HUES6 (cell line): ENCODE measurements around the gene PARD3.

ENCODE experiments used
- H3K27ac ChIP-seq: 2 replicates; pipeline ENCODE4 v1.7.0; 2013; ENCODE audit warnings: low read depth, mild to moderate bottlenecking, low read length, inconsistent platforms
- H3K27me3 ChIP-seq: 2 replicates; pipeline ENCODE4 v1.6.1; 2013; ENCODE audit warnings: low read length; ENCODE audit not compliant: control insufficient read depth, insufficient read depth
- H3K36me3 ChIP-seq: 2 replicates; pipeline ENCODE4 v1.6.1; 2013; ENCODE audit warnings: low read length; ENCODE audit not compliant: control insufficient read depth, insufficient read depth
- H3K4me1 ChIP-seq: 2 replicates; pipeline ENCODE4 v1.6.1; 2013; ENCODE audit warnings: low read length; ENCODE audit not compliant: control insufficient read depth, insufficient read depth
- H3K4me3 ChIP-seq: 2 replicates; pipeline ENCODE4 v1.5.1; 2013; ENCODE audit warnings: low read depth, low read length
- H3K9ac ChIP-seq: one replicate; pipeline ENCODE4 v1.6.1; 2013; ENCODE audit warnings: mild to moderate bottlenecking, low read length
- H3K9me3 ChIP-seq: 2 replicates; pipeline ENCODE4 v1.6.1; 2013; ENCODE audit warnings: low read depth, low read length; ENCODE audit not compliant: control insufficient read depth, insufficient read depth

PARD3 gene

DNA sequence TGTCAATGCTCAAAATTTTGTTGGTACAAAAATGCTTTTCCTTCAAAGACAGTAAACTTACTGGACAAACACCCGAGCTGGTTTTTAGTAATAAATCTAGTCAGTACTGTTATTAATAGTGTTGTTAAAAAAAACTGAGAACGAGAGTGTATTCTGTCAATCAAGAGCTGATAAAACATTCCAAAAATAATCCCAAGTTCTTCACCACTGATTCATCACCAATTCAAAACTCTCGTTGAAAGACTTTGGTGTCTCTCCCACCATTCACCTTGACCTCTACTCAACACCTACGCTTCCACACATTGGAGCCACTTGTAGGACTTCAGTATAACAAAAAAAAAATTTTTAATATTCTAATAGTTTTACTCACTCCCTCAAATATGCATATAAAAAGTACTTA is 279.2 kb downstream of the PARD3 start:
- Histone ChIP-seq H3K4me1 (peaks cover 15% of the 10 kb centered on the region), H3K9ac (no peak overlapping the region), H3K27ac (no peak overlapping the region), H3K27me3 (no peaks in the 10 kb centered on the region), H3K36me3 (no peaks in the 10 kb centered on the region), H3K4me3 (no peak overlapping the region), H3K9me3 (peaks cover 7% of the 10 kb centered on the region; the same call in 1 of the 2 replicates)

DNA sequence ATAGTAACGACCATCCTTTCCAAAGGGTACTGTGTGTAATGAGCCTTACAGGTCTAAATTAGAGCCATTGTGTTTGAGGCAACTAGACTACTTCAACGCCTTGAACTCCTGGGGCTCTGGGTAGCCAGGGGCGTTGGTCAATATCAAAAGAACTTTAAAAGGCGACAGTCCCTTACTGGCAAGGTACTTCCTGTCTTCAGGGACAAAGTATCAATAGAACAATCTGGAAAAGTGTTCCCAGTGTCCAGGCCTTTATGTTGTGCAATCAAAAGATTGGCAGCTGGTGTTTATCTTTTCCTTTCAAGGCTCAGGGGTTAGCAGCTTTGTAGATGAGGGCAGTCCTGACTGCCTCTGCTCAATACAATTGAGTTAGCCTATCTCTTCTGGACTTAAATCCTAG is 284.3 kb downstream of the PARD3 start:
- Histone ChIP-seq H3K4me3 (no peak overlapping the region), H3K27me3 (no peaks in the 10 kb centered on the region), H3K27ac (no peak overlapping the region), H3K36me3 (no peaks in the 10 kb centered on the region), H3K9me3 (peaks cover 7% of the 10 kb centered on the region; the same call in 1 of the 2 replicates), H3K9ac (no peak overlapping the region), H3K4me1 (peaks cover 39% of the 10 kb centered on the region)

DNA sequence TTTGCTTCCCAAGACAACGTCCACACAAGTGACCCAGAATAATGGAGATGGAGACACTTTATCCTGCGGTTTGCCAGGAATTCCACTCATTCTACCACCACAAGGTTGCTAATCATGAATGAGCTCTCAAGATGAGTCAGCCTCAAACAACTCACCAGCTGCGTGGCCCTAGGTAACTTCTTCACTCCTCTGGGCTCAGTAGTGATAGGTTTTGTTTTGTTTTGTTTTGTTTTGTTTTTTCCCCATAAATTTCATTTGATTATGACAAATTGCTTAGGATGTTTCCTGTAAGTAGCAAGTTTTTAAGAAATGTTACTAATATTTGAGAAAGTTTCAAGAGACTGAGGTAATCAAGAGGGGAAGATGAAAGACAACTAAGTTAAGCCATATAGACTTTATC is 286.8 kb downstream of the PARD3 start:
- Histone ChIP-seq H3K9me3 (peaks cover 7% of the 10 kb centered on the region; the same call in 1 of the 2 replicates), H3K27ac (peak overlapping the region; percentile 79), H3K27me3 (no peaks in the 10 kb centered on the region), H3K36me3 (no peaks in the 10 kb centered on the region), H3K4me1 (peaks cover 39% of the 10 kb centered on the region), H3K9ac (no peak overlapping the region), H3K4me3 (no peak overlapping the region; the same call in 1 of the 2 replicates)

DNA sequence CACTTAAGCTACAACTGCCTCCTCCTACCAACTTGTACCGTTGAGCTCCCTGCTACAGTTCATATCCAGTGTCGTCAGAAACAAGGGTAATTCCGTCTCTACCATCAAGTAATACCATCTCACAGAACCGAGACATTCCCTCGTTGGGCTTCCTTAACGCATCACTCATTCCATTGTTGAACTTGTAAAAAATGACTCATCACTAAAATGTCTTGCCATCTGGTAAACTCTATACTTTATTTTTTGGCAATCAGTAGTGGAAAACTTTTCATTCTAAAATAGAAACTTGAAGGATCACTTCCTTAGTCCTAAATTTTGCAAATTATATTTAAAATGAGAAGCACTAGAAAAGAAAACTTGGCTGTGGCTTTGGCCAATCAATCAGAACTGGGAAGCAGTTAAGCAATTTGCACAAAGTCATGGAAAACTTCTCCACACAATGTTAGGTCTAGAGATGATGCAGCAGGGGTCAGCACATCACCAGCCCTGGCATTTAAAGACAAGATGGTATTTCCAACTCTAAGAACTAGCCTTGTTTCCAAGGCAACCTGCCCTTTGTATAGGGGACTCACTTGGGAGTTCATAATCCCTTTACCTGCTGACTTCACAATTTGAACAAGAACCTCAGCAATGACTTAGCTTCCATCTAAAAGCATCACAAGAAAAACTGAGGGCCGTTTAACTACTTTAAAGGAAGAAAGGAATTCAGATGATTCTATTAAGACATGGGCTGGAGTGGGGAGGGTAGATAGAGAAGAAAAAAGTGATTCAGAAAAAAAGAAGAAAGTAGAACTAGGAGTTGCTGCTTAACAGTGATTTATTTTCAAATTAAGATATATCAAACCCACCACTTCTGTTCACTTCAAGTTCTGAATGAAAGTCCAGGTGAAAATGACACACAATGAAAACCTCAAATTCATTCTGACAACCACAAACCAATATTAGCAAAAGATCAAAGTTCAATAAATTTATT is 288.1 kb downstream of the PARD3 start:
- Histone ChIP-seq H3K9me3 (peaks cover 7% of the 10 kb centered on the region; the same call in 1 of the 2 replicates), H3K27ac (peak overlapping the region; percentile 79), H3K36me3 (no peaks in the 10 kb centered on the region), H3K27me3 (no peaks in the 10 kb centered on the region), H3K4me3 (no peak overlapping the region), H3K4me1 (peaks cover 39% of the 10 kb centered on the region), H3K9ac (peak overlapping the region; percentile 20)

GRCh38 chr10:34526186-34526585 is 288.9 kb downstream of the PARD3 start:
- no peaks in the 10 kb centered on the region for H3K27me3 ChIP-seq
- peak overlapping the region; percentile 20 for H3K9ac ChIP-seq
- H3K9me3 ChIP-seq: no peaks in the 10 kb centered on the region; the same call in 1 of the 2 replicates
- peak overlapping the region; percentile 79 for H3K27ac ChIP-seq
- H3K36me3 ChIP-seq: no peaks in the 10 kb centered on the region
- peaks cover 39% of the 10 kb centered on the region for H3K4me1 ChIP-seq
- no peak overlapping the region for H3K4me3 ChIP-seq

- Histone ChIP-seq H3K27ac (no peak overlapping the region), H3K9me3 (no peaks in the 10 kb centered on the region), H3K36me3 (no peaks in the 10 kb centered on the region), H3K27me3 (no peaks in the 10 kb centered on the region), H3K4me3 (no peak overlapping the region), H3K4me1 (peaks cover 34% of the 10 kb centered on the region), H3K9ac (no peak overlapping the region)
Observed at GRCh38 chr10:34524369-34525091, 290.6 kb downstream of the PARD3 start.

GRCh38 chr10:34523017-34523767 is 291.9 kb downstream of the PARD3 start:
- Histone ChIP-seq H3K27me3 (no peaks in the 10 kb centered on the region), H3K4me3 (no peak overlapping the region), H3K9me3 (no peaks in the 10 kb centered on the region), H3K9ac (no peak overlapping the region), H3K27ac (no peak overlapping the region), H3K36me3 (no peaks in the 10 kb centered on the region), H3K4me1 (peaks cover 22% of the 10 kb centered on the region)

DNA sequence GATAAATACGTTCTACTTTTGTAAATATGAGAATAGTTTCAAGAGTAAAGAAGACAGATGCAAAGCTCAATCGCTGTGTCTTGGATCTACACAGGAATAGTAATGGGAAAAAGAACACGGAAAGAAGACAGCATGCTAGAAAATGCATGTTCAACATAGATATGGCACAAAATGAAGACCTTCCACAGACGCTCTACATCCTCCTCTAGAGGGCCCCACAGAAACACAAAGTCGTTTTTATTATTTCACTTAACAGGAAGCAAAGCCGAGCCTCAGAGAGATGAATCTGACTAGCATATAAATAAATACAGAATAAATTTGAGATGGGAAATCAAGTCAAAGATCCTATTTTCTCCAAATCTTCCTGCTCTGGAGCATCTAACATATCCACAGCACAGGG is 292.6 kb downstream of the PARD3 start:
- H3K9ac ChIP-seq: no peak overlapping the region
- no peak overlapping the region for H3K4me3 ChIP-seq
- H3K27ac ChIP-seq: no peak overlapping the region
- H3K9me3 ChIP-seq: no peaks in the 10 kb centered on the region
- H3K4me1 ChIP-seq: peaks cover 16% of the 10 kb centered on the region
- no peaks in the 10 kb centered on the region for H3K27me3 ChIP-seq
- H3K36me3 ChIP-seq: no peaks in the 10 kb centered on the region

DNA sequence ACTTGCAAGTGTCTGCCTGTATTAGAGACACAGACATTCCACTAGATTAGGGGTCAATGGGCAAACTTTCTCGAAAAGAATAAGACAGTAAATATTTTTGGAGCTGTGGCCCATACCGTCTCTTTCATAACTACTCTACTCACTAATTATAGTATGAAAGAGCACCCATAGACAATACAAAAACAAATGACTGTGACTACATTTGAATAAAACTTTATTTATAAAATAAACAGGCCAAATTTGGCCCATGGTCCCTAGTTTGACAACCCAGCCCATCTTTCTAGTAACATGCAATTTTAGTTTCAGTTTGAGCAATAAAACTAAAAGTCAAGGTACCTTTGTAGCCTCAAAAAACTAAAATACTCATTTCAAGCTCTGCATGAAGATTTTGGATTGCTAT is 294.6 kb downstream of the PARD3 start:
- H3K4me3 ChIP-seq: no peak overlapping the region
- H3K9me3 ChIP-seq: no peaks in the 10 kb centered on the region
- H3K27ac ChIP-seq: peak overlapping the region; percentile 31; the same call in 1 of the 2 replicates
- H3K36me3 ChIP-seq: no peaks in the 10 kb centered on the region
- H3K4me1 ChIP-seq: no peaks in the 10 kb centered on the region
- H3K9ac ChIP-seq: no peak overlapping the region
- no peaks in the 10 kb centered on the region for H3K27me3 ChIP-seq

- Histone ChIP-seq H3K27me3 (no peaks in the 10 kb centered on the region), H3K27ac (0 out of 2 replicates have a peak overlapping the region, but pooled peaks have one; percentile 31), H3K9me3 (no peaks in the 10 kb centered on the region), H3K9ac (no peak overlapping the region), H3K4me3 (no peak overlapping the region), H3K36me3 (no peaks in the 10 kb centered on the region), H3K4me1 (no peaks in the 10 kb centered on the region)
Observed at GRCh38 chr10:34520084-34520483, 295.0 kb downstream of the PARD3 start.
